ELF-1 (cell line): ENCODE measurements around the gene KSR2.

Experiments
- DNase-seq: peaks from one replicate; pipeline ENCODE4 v3.0.0-alpha.2; 2016; ENCODE audit warnings: low read depth, low spot score

Gene KSR2

GRCh38 chr12:117640511-117640910 is 328.3 kb downstream of the KSR2 start:
- DNase-seq = no peak

DNA sequence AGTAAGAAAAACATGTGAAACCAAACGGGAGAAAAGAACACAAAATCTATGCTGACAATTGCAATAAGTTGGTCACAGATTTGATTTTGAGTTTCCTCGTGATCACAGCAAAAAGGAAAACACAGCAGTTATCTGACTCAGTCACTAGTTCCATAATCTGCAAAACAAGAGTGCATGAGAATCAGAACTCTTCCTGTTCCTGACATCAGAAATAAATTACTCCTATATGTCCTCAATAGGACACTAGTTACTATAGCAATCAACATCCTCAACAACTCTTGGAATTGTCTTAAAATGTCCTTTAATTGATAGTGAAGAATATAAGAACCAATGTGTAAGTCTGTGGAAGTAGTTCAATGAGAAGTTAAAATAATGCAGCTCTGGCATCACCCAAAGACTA is 339.3 kb downstream of the KSR2 start:
- DNase-seq = no peak

GRCh38 chr12:117628711-117629110 is 340.1 kb downstream of the KSR2 start:
- peak; percentile 50 for DNase-seq

DNA sequence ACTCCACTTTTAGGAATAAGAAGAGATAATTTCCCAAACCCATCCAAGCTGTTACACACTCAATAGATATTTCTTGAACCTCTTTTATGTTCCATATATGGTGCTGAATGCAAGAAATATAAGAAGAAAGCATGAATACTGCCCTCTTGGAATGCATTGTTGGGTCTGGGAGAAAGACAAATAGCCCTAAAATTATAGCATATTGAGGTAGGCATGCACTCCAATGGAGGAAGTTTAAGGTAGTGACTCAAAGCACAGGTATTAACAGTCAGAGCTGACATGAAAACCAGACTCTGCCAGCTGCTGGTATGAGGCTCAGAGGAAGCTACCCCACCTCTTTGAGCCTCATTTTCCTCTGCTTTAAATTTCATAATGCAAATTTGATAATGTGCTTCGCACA is 346.0 kb downstream of the KSR2 start:
- DNase-seq = no peak

DNA sequence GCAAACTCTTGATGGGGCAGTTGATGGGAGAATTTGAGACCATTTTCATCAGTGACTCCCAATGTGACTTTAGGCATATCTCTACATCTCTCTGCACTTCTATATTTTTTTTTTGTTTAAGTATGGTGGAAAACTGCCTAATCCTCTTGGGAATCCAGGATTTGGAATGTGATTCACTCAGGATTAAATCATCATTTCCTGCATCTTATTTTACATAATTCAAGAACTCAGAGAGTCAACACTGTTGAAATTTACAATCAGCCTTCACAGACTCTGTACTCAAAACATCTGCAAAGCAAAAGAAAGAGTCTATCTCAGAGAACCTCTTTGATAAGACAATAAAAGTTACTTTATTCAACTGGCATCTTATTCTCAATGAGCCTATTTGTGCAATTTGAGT is 346.7 kb downstream of the KSR2 start:
- DNase-seq = no peak

GRCh38 chr12:117607778-117608177 is 361.0 kb downstream of the KSR2 start:
- no peak for DNase-seq

DNA sequence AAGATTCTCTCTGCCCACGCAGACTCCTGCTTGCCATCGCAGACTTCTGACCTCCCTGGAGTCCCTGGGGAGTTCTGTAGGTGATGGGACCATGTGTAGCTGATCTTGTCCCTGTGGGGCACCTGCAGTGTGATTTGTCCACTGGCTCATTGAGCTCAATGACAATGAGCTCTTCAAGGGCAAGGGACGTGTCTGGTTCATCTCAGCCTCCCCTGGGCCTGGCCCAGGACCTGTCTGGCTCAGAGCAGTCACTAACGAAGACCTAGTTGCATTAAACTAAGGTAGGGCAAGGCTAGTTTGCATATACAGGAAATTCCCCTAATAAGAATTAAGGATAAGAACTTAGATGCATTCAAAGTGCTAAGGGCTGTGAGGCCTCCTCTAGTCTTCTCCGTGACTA is 361.8 kb downstream of the KSR2 start:
- DNase-seq = no peak

- no peak for DNase-seq
Measured at GRCh38 chr12:117606024-117606423, 362.8 kb downstream of the KSR2 start.

DNA sequence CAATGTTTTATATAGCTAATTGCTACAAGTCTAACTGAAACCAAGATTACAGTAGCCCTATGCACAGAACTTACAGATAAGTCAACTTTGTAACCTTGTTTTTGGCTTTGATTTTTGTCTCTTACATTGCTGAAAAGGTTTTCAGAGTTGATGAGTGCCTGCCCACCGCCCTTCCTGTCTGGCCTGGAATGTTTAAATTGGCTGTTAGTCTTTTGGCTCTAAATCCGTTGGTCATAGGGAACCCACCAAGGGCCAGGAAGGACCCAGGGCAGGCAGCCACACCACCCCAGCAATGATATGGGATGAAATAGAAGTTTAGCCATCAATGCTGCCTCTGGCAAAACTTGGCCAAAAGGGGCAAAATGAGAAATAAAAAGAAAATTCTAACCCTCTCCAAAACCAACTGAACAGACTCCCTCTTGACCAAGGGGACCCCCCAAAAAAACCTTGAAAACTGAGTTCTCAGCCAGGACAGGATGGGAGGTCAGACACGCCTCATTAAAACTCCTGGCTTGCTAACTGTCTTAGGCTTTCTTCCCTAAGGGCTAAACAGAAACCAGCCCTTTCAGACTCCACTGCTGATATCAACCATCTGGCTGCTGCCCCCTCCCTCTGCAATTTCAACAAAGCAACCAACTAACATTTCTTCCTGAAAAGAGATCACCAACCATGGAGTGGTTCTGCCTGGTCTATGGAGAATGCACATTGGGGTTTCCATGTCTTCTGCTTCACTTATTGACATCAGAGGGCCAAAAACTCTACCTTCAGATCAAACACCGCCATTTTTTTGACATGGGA is 365.3 kb downstream of the KSR2 start:
- peak; percentile 10 for DNase-seq

GRCh38 chr12:117599849-117600248 is 368.9 kb downstream of the KSR2 start:
- DNase-seq = no peak

- no peak for DNase-seq
Measured at GRCh38 chr12:117596968-117597367, 371.8 kb downstream of the KSR2 start.

- no peak for DNase-seq
Measured at GRCh38 chr12:117595751-117596150, 373.0 kb downstream of the KSR2 start.

DNA sequence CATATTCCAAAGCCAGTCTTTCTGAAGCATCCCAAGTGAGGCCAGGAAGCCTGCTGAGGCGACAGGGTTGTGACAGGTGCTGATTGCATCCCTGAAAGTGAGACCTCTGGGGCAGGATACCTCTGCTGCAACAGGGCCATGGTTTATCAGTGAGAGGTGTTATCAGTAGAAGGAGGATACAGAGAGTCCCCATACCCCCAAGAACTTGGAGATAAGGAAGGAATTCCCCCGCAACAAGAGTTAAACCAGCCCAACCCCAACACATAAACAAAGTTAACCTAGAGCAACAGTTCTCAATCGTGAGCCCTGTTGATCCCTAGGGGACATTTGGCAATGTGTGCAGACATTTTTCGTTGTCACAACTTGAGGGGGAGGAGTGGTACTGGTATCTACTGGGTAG is 374.3 kb downstream of the KSR2 start:
- DNase-seq = no peak

GRCh38 chr12:117593815-117594400 is 374.9 kb downstream of the KSR2 start:
- DNase-seq = no peak

DNA sequence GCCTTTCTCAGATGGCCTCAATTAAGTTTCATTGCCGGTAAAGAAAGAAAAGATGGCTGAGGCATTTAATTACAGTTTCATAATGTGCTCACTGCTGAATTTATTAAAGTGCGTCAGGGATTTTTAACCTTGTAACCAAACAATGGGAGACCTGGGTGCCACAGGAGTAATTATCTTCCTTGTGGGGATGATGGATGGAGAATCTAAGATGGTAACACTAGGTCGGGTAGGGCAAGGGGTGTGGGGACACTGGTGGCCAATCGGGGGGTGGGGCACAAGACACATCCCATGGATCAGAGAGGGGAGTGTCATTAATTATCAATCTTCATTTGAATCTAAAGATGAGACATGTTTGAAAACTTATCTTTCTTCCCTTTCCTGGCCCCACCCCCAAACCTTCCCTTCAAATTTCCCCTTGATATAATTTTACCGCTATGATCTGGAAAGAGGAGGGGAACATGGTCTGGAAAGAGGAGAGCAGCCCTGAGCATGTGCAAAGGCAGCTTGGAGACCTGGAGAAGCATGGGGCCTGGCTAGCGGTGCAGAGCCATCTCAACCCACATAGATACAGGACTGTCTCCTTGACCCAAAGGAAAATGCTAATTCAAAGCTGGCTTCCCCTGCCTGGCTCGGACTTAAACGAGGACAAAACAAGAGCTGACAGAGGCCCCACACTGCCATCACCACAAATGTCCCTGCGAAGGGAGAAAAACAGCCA is 376.0 kb downstream of the KSR2 start:
- DNase-seq = no peak

GRCh38 chr12:117590999-117591398 is 377.8 kb downstream of the KSR2 start:
- no peak for DNase-seq

GRCh38 chr12:117590386-117590785 is 378.4 kb downstream of the KSR2 start:
- DNase-seq = no peak

GRCh38 chr12:117589021-117589420 is 379.8 kb downstream of the KSR2 start:
- no peak for DNase-seq

GRCh38 chr12:117587631-117588287 is 381.0 kb downstream of the KSR2 start:
- DNase-seq = peak; percentile 69

- DNase-seq = no peak
Measured at GRCh38 chr12:117583677-117584225, 385.0 kb downstream of the KSR2 start.

DNA sequence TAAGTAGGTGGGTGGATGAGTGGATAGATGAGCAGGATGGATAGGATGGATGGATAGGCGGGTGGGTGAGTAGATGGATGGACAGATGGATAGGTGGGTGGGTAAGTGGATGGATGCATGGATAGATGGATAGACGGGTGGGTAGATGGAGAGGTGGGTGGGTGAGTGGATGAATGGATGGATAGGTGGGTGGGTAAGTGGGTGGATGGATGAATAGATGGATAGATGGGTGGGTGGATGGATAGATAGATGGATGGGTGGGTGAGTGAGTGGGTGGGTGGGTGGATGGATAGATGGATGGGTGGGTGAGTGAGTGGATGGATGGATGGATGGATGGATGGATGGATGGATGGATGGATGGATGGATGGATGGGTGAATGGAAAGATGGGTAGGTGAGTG is 385.7 kb downstream of the KSR2 start:
- DNase-seq = no peak
